Measurements from ENCODE around the gene LGALS13. TPM values are rescaled to one million over a fixed set of nuclear protein-coding genes. Genes with fewer than 3 reads are reported as not detected.

The LGALS13 gene
- total RNA-seq, 1 experiment from 2014 or later, result not detected

GRCh38 chr19:39558624-39559117 lies 43.7 kb upstream of the LGALS13 start:
- no peak overlapping the region for H2BK20ac ChIP-seq (ENCODE audit: low read depth, low read length, poor library complexity, severe bottlenecking)
- no peak overlapping the region for H3K23ac ChIP-seq (ENCODE audit: insufficient read length, low read depth, low read length)
- DNase-seq, result no peak
- no peak for TF ChIP-seq CTCF (conservative IDR thresholded peaks at IDR 0.05)
- Mint-ChIP-seq H3K4me1 (peaks cover 0 to 3% of the 10 kb centered on the region in 2 experiments; a peak in 1 of 4 replicates), H3K27me3 (ENCODE audit: low read depth) (peaks cover 6% of the 10 kb centered on the region), H3K9me3 (no peaks in the 10 kb centered on the region), H3K4me3 (no peak overlapping the region), H3K27ac (no peak overlapping the region; a peak in 2 of 7 replicates), H3K36me3 (ENCODE audit: insufficient read depth in 1 of 3, low read depth in 3 of 3) (no peaks in the 10 kb centered on the region)
- no peaks in the 10 kb centered on the region for H3K9me3 ChIP-seq (ENCODE audit: control insufficient read depth, low read depth, low read length)
- H2BK15ac ChIP-seq (ENCODE audit: low read depth, low read length), result no peak overlapping the region
- no peak overlapping the region for H2BK12ac ChIP-seq (ENCODE audit: insufficient read length, low read depth, low read length)
- H2BK5ac ChIP-seq (ENCODE audit: insufficient read length, low read length), result no peak overlapping the region
- H2AK5ac ChIP-seq (ENCODE audit: insufficient read length, low read length), result no peak overlapping the region
- H3K4ac ChIP-seq (ENCODE audit: low read depth, low read length), result no peak overlapping the region
- H4K20me1 ChIP-seq (ENCODE audit: control insufficient read depth, insufficient read depth, insufficient read length), result no peaks in the 10 kb centered on the region
- no peak overlapping the region for H3K9ac ChIP-seq (ENCODE audit: extremely low read depth, insufficient read length, low read length)
- H3K79me2 ChIP-seq (ENCODE audit: insufficient read depth, low read length), result no peaks in the 10 kb centered on the region
- no peak overlapping the region for H2AFZ ChIP-seq (ENCODE audit: low read length)
- WGBS (ENCODE audit: extremely low coverage, insufficient read length, low lambda C conversion rate), result no CpG with 5 or more reads among the region's 6 CpGs
- no peak overlapping the region for H3T11ph ChIP-seq (ENCODE audit: low read length)
- no peak overlapping the region for H3K14ac ChIP-seq (ENCODE audit: insufficient read depth, low read length)
- H3K18ac ChIP-seq (ENCODE audit: insufficient read length, low read depth, low read length), result no peak overlapping the region
- H3K23me2 ChIP-seq (ENCODE audit: insufficient read length, low read depth, low read length, poor library complexity, severe bottlenecking), result no peaks in the 10 kb centered on the region
- H4K8ac ChIP-seq (replicated peaks; ENCODE audit: insufficient read length, low read depth, low read length), result no peak overlapping the region
- no peaks in the 10 kb centered on the region for H3K79me1 ChIP-seq (ENCODE audit: insufficient read depth, low read depth, low read length, poor library complexity, severe bottlenecking)
- no peaks in the 10 kb centered on the region for H3K4me1 ChIP-seq (ENCODE audit: insufficient read depth, low read length)
- no peak overlapping the region for H2BK120ac ChIP-seq (ENCODE audit: low read depth, low read length, poor library complexity, severe bottlenecking)
- H3K27me3 ChIP-seq (ENCODE audit: insufficient read depth, low read length), result no peaks in the 10 kb centered on the region
- no peak overlapping the region for H3K27ac ChIP-seq (ENCODE audit: insufficient read length, low read depth, low read length)
- H3K4me2 ChIP-seq (ENCODE audit: insufficient read depth, insufficient read length, low read length), result no peak overlapping the region
- H3K56ac ChIP-seq (ENCODE audit: insufficient read length, low read depth, low read length), result no peak overlapping the region
- H4K91ac ChIP-seq (ENCODE audit: insufficient read length, low read depth, low read length), result no peak overlapping the region
- no peak overlapping the region for H4K5ac ChIP-seq (ENCODE audit: insufficient read length, low read depth, low read length)
